Left lung (tissue), 10 donors: ENCODE measurements around the gene MAST4. TPM values are rescaled to one million over a fixed set of nuclear protein-coding genes. Genes with fewer than 3 reads are reported as not detected.
A peak's percentile ranks its signal among the peaks of the same experiment; 100 is the strongest.

Experiments used
- ATAC-seq: fragments of 200-7000 bp; cut with Tn5 transposase; one replicate; pipeline ENCODE4 v1.9.1; 2020; ENCODE audit warnings: moderate library complexity
- DNase-seq, 4 donors: peaks; one replicate each; pipeline ENCODE4 v3.0.0-alpha.2; 2013 to 2020
- H3K27ac ChIP-seq, 2 donors: fragments of 200-600 bp; sonication (generic) in 1 of 2; one replicate each; pipeline versions ENCODE4 v1.5.0 to v1.8.0; 2020 to 2021
- H3K27me3 ChIP-seq, 2 donors: fragments of 200-600 bp; sonication (generic) in 1 of 2; one replicate each; pipeline versions ENCODE4 v1.5.0 to v1.8.0; 2020 to 2021
- H3K36me3 ChIP-seq, 2 donors: fragments of 200-600 bp; sonication (generic) in 1 of 2; one replicate each; pipeline versions ENCODE4 v1.5.0 to v1.8.0; 2020 to 2021
- H3K4me1 ChIP-seq, 2 donors: fragments of 200-600 bp; one replicate each; pipeline ENCODE4 v1.8.0; 2021
- H3K4me3 ChIP-seq, 2 donors: fragments of 200-600 bp; sonication (generic) in 1 of 2; one replicate each; pipeline versions ENCODE4 v1.5.0 to v1.8.0; 2020 to 2021; ENCODE audit warnings: mild to moderate bottlenecking in 1 of 2
- H3K9me3 ChIP-seq, 2 donors: fragments of 200-600 bp; sonication (generic) in 1 of 2; one replicate each; pipeline versions ENCODE4 v1.5.0 to v1.8.0; 2020 to 2021
- CTCF ChIP-seq, 2 donors: fragments of 200-600 bp; sonication (generic) in 1 of 2; IDR thresholded peaks; one replicate each; pipeline versions ENCODE4 v1.5.0 to v1.8.0; 2021; ENCODE audit warnings: antibody characterized with exemption in 2 of 2
- intact Hi-C, 2 donors: fragments of 100-400 bp; cut with DNase I; formaldehyde crosslinking; loops; one replicate each; pipeline versions ENCODE4 v1.11.2 to v1.14.2; 2022
- polyA plus RNA-seq, 6 donors: library from polyadenylated mRNA; unstranded; fragments of 120-200 nt; gene quantifications; one replicate each; pipeline ENCODE4 v1.2.1, GENCODE V29; 2013; ENCODE audit not compliant: insufficient read length in 6 of 6
- total RNA-seq, 2 donors: library from RNA; stranded (reverse); fragmentation: NEBNext Ultra II Directional; extraction: Animal tissue kit (Norgen Biotek cat#: 25700); gene quantifications; one replicate each; pipeline ENCODE4 v1.2.1, GENCODE V29; 2021
- donor health status: DM: no; HTN: yes; CAD: no.
- donor health status: DM: no; HTN: no; CAD: no.

Gene MAST4
- total and polyA plus RNA-seq, 8 donors, result 47.7 to 57.6 (median 53.0) TPM

- H3K27me3 ChIP-seq, result no peaks in the 10 kb centered on the region
- no peaks in the 10 kb centered on the region for H3K9me3 ChIP-seq
- no peak for TF ChIP-seq CTCF (IDR thresholded peaks at IDR 0.05)
- H3K27ac ChIP-seq, result peak overlapping the region; percentile 85
- H3K36me3 ChIP-seq, result no peaks in the 10 kb centered on the region
- no peak for ATAC-seq
- intact Hi-C loops, result no loop called here
- DNase-seq, result no peak
- H3K4me3 ChIP-seq, result peak overlapping the region; percentile 36 to 49
- H3K4me1 ChIP-seq, result peaks cover 7 to 22% of the 10 kb centered on the region in 2 donors
These were observed 406.9 kb downstream of the MAST4 start for GRCh38 chr5:67002832-67003684.

GRCh38 chr5:67003685-67003934 is 407.4 kb downstream of the MAST4 start:
- Histone ChIP-seq H3K27me3 (no peaks in the 10 kb centered on the region), H3K9me3 (no peaks in the 10 kb centered on the region)
- intact Hi-C loops, result no loop called here

GRCh38 chr5:67003935-67004729 is 407.9 kb downstream of the MAST4 start:
- intact Hi-C loops, result no loop called here
- ATAC-seq (peak; percentile 88), DNase-seq (peak; percentile 82 to 93 (median 88))
- H3K27me3 ChIP-seq, result no peaks in the 10 kb centered on the region
- peak overlapping the region; percentile 85 for H3K27ac ChIP-seq
- peaks cover 7 to 26% of the 10 kb centered on the region in 2 donors for H3K4me1 ChIP-seq
- no peak for TF ChIP-seq CTCF (IDR thresholded peaks at IDR 0.05)
- H3K4me3 ChIP-seq, result peak overlapping the region; percentile 36 to 49
- no peaks in the 10 kb centered on the region for H3K9me3 ChIP-seq
- H3K36me3 ChIP-seq, result no peaks in the 10 kb centered on the region

More at GRCh38 chr5:67003685-67003934, 407.4 kb downstream of the MAST4 start:
- H3K4me1 ChIP-seq, result peaks cover 7 to 24% of the 10 kb centered on the region in 2 donors
- peak overlapping the region; percentile 36 to 49 for H3K4me3 ChIP-seq
- ATAC-seq, result no peak
- no peaks in the 10 kb centered on the region for H3K36me3 ChIP-seq
- no peak for TF ChIP-seq CTCF (IDR thresholded peaks at IDR 0.05)
- peak overlapping the region; percentile 85 for H3K27ac ChIP-seq
- DNase-seq, result no peak

GRCh38 chr5:67004730-67005350 is 408.6 kb downstream of the MAST4 start:
- peak in 1 of 4 donors; percentile 33 for DNase-seq
- intact Hi-C loops, result no loop called here

More at GRCh38 chr5:67004730-67005350, 408.6 kb downstream of the MAST4 start:
- peak overlapping the region; percentile 36 to 49 for H3K4me3 ChIP-seq
- no peaks in the 10 kb centered on the region for H3K27me3 ChIP-seq
- no peak for TF ChIP-seq CTCF (IDR thresholded peaks at IDR 0.05)
- H3K4me1 ChIP-seq, result peaks cover 7 to 26% of the 10 kb centered on the region in 2 donors
- ATAC-seq, result no peak
- H3K36me3 ChIP-seq, result no peaks in the 10 kb centered on the region
- peak overlapping the region; percentile 85 for H3K27ac ChIP-seq
- no peaks in the 10 kb centered on the region for H3K9me3 ChIP-seq
